ENCODE data around the gene DNAH6. TPM values are rescaled to one million over a fixed set of nuclear protein-coding genes. Genes with fewer than 3 reads are reported as not detected.

Gene DNAH6
- total RNA-seq, 6 experiments from 2014 or later = 0.66 to 2.3 (median 1.3) TPM

- TF ChIP-seq CTCF (IDR thresholded peaks at IDR 0.05) (no peak), POLR2A (IDR thresholded peaks at IDR 0.05) (no peak)
- Histone ChIP-seq H3K4me1 (no peaks in the 10 kb centered on the region), H3K27ac (no peak overlapping the region), H3K27me3 (no peaks in the 10 kb centered on the region), H3K9me3 (no peaks in the 10 kb centered on the region), H3K4me3 (no peak overlapping the region), H3K36me3 (no peaks in the 10 kb centered on the region)
- 67% methylated on average over 1 of the region's 1 CpG for WGBS (ENCODE audit: insufficient coverage, low coverage, low lambda C conversion rate, missing lambda C conversion rate)
- ATAC-seq (no peak), DNase-seq (no peak)
- intact Hi-C loops (cut with DNase I) = no loop called here
Observed at GRCh38 chr2:84778911-84779690, 262.8 kb downstream of the DNAH6 start.

- DNase-seq (no peak), ATAC-seq (no peak)
- WGBS (ENCODE audit: insufficient coverage, low coverage, low lambda C conversion rate, missing lambda C conversion rate) = 72% methylated on average over 2 of the region's 3 CpGs
- H3K36me3 ChIP-seq = no peaks in the 10 kb centered on the region
- H3K27ac ChIP-seq = no peak overlapping the region
- no peak overlapping the region for H3K4me3 ChIP-seq
- H3K4me1 ChIP-seq = no peaks in the 10 kb centered on the region
- TF ChIP-seq CTCF (IDR thresholded peaks at IDR 0.05) (no peak), POLR2A (IDR thresholded peaks at IDR 0.05) (no peak)
- H3K9me3 ChIP-seq = no peaks in the 10 kb centered on the region
- no peaks in the 10 kb centered on the region for H3K27me3 ChIP-seq
- intact Hi-C loops (cut with DNase I) = no loop called here
Observed at GRCh38 chr2:84779781-84780180, 263.5 kb downstream of the DNAH6 start.

GRCh38 chr2:84781942-84782716, 265.8 kb downstream of the DNAH6 start:
- TF ChIP-seq CTCF (IDR thresholded peaks at IDR 0.05) (no peak), POLR2A (IDR thresholded peaks at IDR 0.05) (no peak)
- H3K9me3 ChIP-seq = no peaks in the 10 kb centered on the region
- intact Hi-C loops (cut with DNase I) = no loop called here
- H3K4me1 ChIP-seq = no peaks in the 10 kb centered on the region
- H3K4me3 ChIP-seq = no peak overlapping the region
- 48% methylated on average over 3 of the region's 3 CpGs for WGBS (ENCODE audit: insufficient coverage, low coverage, low lambda C conversion rate, missing lambda C conversion rate)
- ATAC-seq (peak in 2 of 4 donors; percentile 30 to 48), DNase-seq (no peak)
- no peaks in the 10 kb centered on the region for H3K36me3 ChIP-seq
- H3K27ac ChIP-seq = no peak overlapping the region
- no peaks in the 10 kb centered on the region for H3K27me3 ChIP-seq

GRCh38 chr2:84782717-84783442, 266.6 kb downstream of the DNAH6 start:
- 58% methylated on average over 1 of the region's 1 CpG for WGBS (ENCODE audit: insufficient coverage, low coverage, low lambda C conversion rate, missing lambda C conversion rate)
- Histone ChIP-seq H3K4me3 (no peak overlapping the region), H3K27ac (no peak overlapping the region), H3K27me3 (no peaks in the 10 kb centered on the region), H3K9me3 (no peaks in the 10 kb centered on the region), H3K36me3 (no peaks in the 10 kb centered on the region), H3K4me1 (no peaks in the 10 kb centered on the region)
- peak in 1 of 4 donors; percentile 23 for ATAC-seq
- DNase-seq = no peak
- intact Hi-C loops (cut with DNase I) = no loop called here
- TF ChIP-seq POLR2A (IDR thresholded peaks at IDR 0.05) (no peak), CTCF (IDR thresholded peaks at IDR 0.05) (no peak)

Data from right lobe of liver (tissue), 6 donors.